ENCODE measurements around the gene KRTAP5-10. TPM values are rescaled to one million over a fixed set of nuclear protein-coding genes. Genes with fewer than 3 reads are reported as not detected.
A peak's percentile ranks its signal among the peaks of the same experiment; 100 is the strongest.
"Not testable (repeated sequence)": the region's sequence is repeated elsewhere in the genome, so short reads cannot be mapped to it uniquely, and the experiment has no call there.

KRTAP5-10 gene
- total RNA-seq, 6 experiments from 2014 or later, result 0.17 to 0.18 (median 0.18) TPM; not detected in 3

- Histone ChIP-seq H3K9me3 (no peaks in the 10 kb centered on the region), H3K4me3 (no peak overlapping the region), H3K27me3 (no peaks in the 10 kb centered on the region), H3K27ac (no peak overlapping the region), H3K4me1 (no peaks in the 10 kb centered on the region), H3K36me3 (no peaks in the 10 kb centered on the region)
- ATAC-seq (peak; percentile 29 to 69 (median 36)), DNase-seq (no peak)
- intact Hi-C loops (cut with DNase I), result no loop called here
- no peak for TF ChIP-seq POLR2A (IDR thresholded peaks at IDR 0.05)
- TF ChIP-seq CTCF (IDR thresholded peaks at IDR 0.05), result no peak
- 40% methylated on average over 1 of the region's 4 CpGs for WGBS (ENCODE audit: insufficient coverage, low coverage, low lambda C conversion rate, missing lambda C conversion rate)
These were observed 933 bp upstream of the KRTAP5-10 start for GRCh38 chr11:71564430-71564829.

- no peaks in the 10 kb centered on the region for H3K4me1 ChIP-seq
- WGBS (ENCODE audit: insufficient coverage, low coverage, low lambda C conversion rate, missing lambda C conversion rate), result 58% methylated on average over 3 of the region's 10 CpGs
- H3K27me3 ChIP-seq, result no peaks in the 10 kb centered on the region
- TF ChIP-seq CTCF (IDR thresholded peaks at IDR 0.05) (no peak), POLR2A (IDR thresholded peaks at IDR 0.05) (no peak)
- H3K9me3 ChIP-seq, result no peaks in the 10 kb centered on the region
- H3K4me3 ChIP-seq, result no peak overlapping the region
- DNase-seq (no peak), ATAC-seq (no peak)
- no peaks in the 10 kb centered on the region for H3K36me3 ChIP-seq
- H3K27ac ChIP-seq, result no peak overlapping the region
- intact Hi-C loops (cut with DNase I), result no loop called here
These were observed 788 bp downstream of the KRTAP5-10 start for GRCh38 chr11:71566081-71566620.

GRCh38 chr11:71566626-71567599 is 1.6 kb downstream of the KRTAP5-10 start:
- H3K9me3 ChIP-seq; H3K4me1 ChIP-seq; H3K36me3 ChIP-seq; H3K4me3 ChIP-seq; ATAC-seq; H3K27me3 ChIP-seq; H3K27ac ChIP-seq; DNase-seq; intact Hi-C loops (cut with DNase I): not testable (repeated sequence)
- WGBS (ENCODE audit: insufficient coverage, low coverage, low lambda C conversion rate, missing lambda C conversion rate), result 45% methylated on average over 11 of the region's 21 CpGs

GRCh38 chr11:71567633-71568032 is 2.3 kb downstream of the KRTAP5-10 start:
- H3K27me3 ChIP-seq; H3K4me1 ChIP-seq; H3K9me3 ChIP-seq; DNase-seq; H3K36me3 ChIP-seq; H3K27ac ChIP-seq; intact Hi-C loops (cut with DNase I); ATAC-seq; H3K4me3 ChIP-seq: not testable (repeated sequence)
- 24% methylated on average over 7 of the region's 8 CpGs for WGBS (ENCODE audit: insufficient coverage, low coverage, low lambda C conversion rate, missing lambda C conversion rate)

GRCh38 chr11:71568704-71569349 is 3.5 kb downstream of the KRTAP5-10 start:
- DNase-seq (no peak), ATAC-seq (peak in 2 of 4 donors; percentile 9 to 47)
- Histone ChIP-seq H3K9me3 (no peaks in the 10 kb centered on the region), H3K4me3 (no peak overlapping the region), H3K27me3 (no peaks in the 10 kb centered on the region), H3K4me1 (no peaks in the 10 kb centered on the region), H3K27ac (no peak overlapping the region), H3K36me3 (no peaks in the 10 kb centered on the region)
- intact Hi-C loops (cut with DNase I), result no loop called here
- TF ChIP-seq CTCF (IDR thresholded peaks at IDR 0.05) (no peak), POLR2A (IDR thresholded peaks at IDR 0.05) (no peak)
- WGBS (ENCODE audit: insufficient coverage, low coverage, low lambda C conversion rate, missing lambda C conversion rate), result 63% methylated on average over 3 of the region's 8 CpGs

- H3K27ac ChIP-seq; ATAC-seq; DNase-seq; H3K9me3 ChIP-seq; H3K27me3 ChIP-seq; H3K36me3 ChIP-seq; intact Hi-C loops (cut with DNase I); H3K4me3 ChIP-seq; H3K4me1 ChIP-seq: not testable (repeated sequence)
- 68% methylated on average over 12 of the region's 39 CpGs for WGBS (ENCODE audit: insufficient coverage, low coverage, low lambda C conversion rate, missing lambda C conversion rate)
These were observed 5.9 kb downstream of the KRTAP5-10 start for GRCh38 chr11:71571101-71571850.
